Measurements from ENCODE around the gene ZBTB38.

DNA sequence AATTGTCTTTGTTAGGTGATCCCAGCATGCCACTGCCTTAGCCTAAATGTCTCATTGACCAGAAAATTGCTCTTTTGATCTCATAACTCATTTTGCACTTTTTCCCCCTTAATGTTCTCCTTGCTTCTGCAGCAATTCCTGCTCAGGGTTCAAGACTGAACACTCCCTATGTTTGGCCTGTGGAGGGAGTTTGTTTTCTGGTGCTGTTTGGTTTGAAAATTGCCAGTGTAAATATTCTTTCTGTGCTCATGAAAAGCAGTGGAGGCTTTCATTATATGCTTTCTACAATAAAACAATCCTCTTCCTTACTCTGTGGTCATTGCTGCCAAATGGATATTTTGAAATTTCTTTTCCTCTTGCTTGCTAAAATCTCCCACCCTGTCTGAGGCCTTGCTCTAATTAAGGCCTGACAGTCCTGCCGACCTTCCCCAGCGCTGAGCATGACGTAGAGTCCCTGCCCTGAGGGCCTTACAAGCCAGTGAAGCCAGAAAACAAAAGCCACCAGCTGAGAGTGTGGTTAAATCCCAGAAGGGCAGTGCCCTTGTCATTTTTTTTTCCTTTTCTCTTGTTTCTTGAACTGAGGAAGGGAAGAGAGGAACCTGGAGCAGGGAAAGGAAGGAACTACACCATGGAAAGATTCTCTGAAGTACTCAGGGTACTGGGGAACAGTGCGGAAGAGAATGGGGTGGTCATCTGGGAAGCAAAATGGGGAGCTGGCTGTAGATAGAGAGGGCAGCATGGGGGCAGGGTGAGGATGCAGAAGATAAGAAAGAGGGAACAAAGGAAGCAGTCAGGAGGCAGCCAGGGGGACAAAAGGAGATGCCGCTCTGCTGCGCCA, 24.8 kb downstream of the ZBTB38 start:
- no peak for TF ChIP-seq CTCF (conservative IDR thresholded peaks at IDR 0.05)
- TF ChIP-seq ZFX (IDR thresholded peaks at IDR 0.05): no peak
